ENCODE results near the gene TBC1D8.

TBC1D8 gene

GRCh38 chr2:101162561-101163330, 11.6 kb upstream of the TBC1D8 start:
- Histone ChIP-seq H2BK120ac (ENCODE audit: low read depth, low read length) (no peak overlapping the region), H4K8ac (ENCODE audit: low read depth, low read length) (no peak overlapping the region), H3K36me3 (replicated peaks in 1 of 2; ENCODE audit: control insufficient read depth in 2 of 2, insufficient read depth in 2 of 2, low read length in 2 of 2) (no peaks in the 10 kb centered on the region), H3K14ac (ENCODE audit: low read length) (no peak overlapping the region), H4K91ac (ENCODE audit: low read depth, low read length, poor library complexity) (no peak overlapping the region), H3K27ac (replicated peaks; ENCODE audit: low read length) (no peak overlapping the region), H2BK5ac (ENCODE audit: low read length) (no peak overlapping the region), H2AFZ (ENCODE audit: low read length) (no peak overlapping the region), H3K9me3 (replicated peaks in 1 of 2; ENCODE audit: control insufficient read depth in 2 of 2, insufficient read depth in 1 of 2, low read depth in 1 of 2, low read length in 2 of 2) (peaks cover 0 to 2% of the 10 kb centered on the region in 2 donors), H3K18ac (ENCODE audit: low read length) (no peak overlapping the region), H3K9ac (ENCODE audit: low read depth, low read length, poor library complexity) (no peak overlapping the region), H3K4ac (ENCODE audit: low read length) (no peak overlapping the region), H2AK5ac (ENCODE audit: low read depth, low read length) (no peak overlapping the region), H3K27me3 (ENCODE audit: control insufficient read depth in 3 of 3, insufficient read depth in 3 of 3, low read depth in 1 of 3, low read length in 3 of 3) (no peaks in the 10 kb centered on the region), H3K23ac (ENCODE audit: low read depth, low read length, poor library complexity) (no peak overlapping the region), H3K4me3 (ENCODE audit: low read length in 2 of 2) (no peak overlapping the region), H3K79me1 (ENCODE audit: low read depth, low read length) (no peaks in the 10 kb centered on the region), H2BK15ac (ENCODE audit: low read length) (no peak overlapping the region), H3K4me1 (ENCODE audit: control insufficient read depth in 2 of 2, insufficient read depth in 1 of 2, low read depth in 1 of 2, low read length in 2 of 2) (peaks cover 0 to 5% of the 10 kb centered on the region in 2 donors), H3K4me2 (ENCODE audit: insufficient read depth, low read length, poor library complexity, severe bottlenecking) (no peak overlapping the region), H2BK12ac (ENCODE audit: low read length) (no peak overlapping the region)
- WGBS, 2 donors (ENCODE audit: extremely low coverage in 2 of 2, insufficient read length in 2 of 2, insufficient replicate concordance in 1 of 2): no CpG with 5 or more reads among the region's 9 CpGs
- DNase-seq (ENCODE audit: low spot score): peak; percentile 17

DNA sequence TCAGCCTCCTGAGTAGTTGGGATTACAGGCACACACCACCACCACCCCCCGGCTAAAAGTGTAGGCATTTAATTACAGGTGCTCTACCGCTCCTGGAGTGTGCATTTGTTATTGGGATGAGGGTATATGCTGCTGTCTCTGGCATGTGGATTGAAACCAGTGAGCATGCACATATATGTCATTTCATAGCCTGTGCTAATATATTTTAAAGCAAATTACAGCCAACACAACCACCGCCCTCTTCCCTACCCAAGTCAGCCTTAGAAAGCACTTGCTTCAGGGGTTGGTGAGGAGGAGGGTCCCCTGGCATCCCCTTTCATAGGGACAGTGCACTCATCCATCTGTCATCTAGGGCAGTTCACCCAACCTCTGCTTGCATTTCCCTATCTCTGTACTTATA, 10.5 kb upstream of the TBC1D8 start:
- DNase-seq (ENCODE audit: low spot score): no peak
- Histone ChIP-seq H3K27me3 (ENCODE audit: control insufficient read depth in 3 of 3, insufficient read depth in 3 of 3, low read depth in 1 of 3, low read length in 3 of 3) (no peaks in the 10 kb centered on the region), H2AK5ac (ENCODE audit: low read depth, low read length) (no peak overlapping the region), H3K36me3 (replicated peaks in 1 of 2; ENCODE audit: control insufficient read depth in 2 of 2, insufficient read depth in 2 of 2, low read length in 2 of 2) (no peaks in the 10 kb centered on the region), H3K79me1 (ENCODE audit: low read depth, low read length) (no peaks in the 10 kb centered on the region), H2BK120ac (ENCODE audit: low read depth, low read length) (no peak overlapping the region), H2BK12ac (ENCODE audit: low read length) (no peak overlapping the region), H3K4me1 (ENCODE audit: control insufficient read depth in 2 of 2, insufficient read depth in 1 of 2, low read depth in 1 of 2, low read length in 2 of 2) (peaks cover 0 to 5% of the 10 kb centered on the region in 2 donors), H4K8ac (ENCODE audit: low read depth, low read length) (no peak overlapping the region), H3K4ac (ENCODE audit: low read length) (no peak overlapping the region), H4K91ac (ENCODE audit: low read depth, low read length, poor library complexity) (no peak overlapping the region), H3K4me2 (ENCODE audit: insufficient read depth, low read length, poor library complexity, severe bottlenecking) (no peak overlapping the region), H3K23ac (ENCODE audit: low read depth, low read length, poor library complexity) (no peak overlapping the region), H2BK15ac (ENCODE audit: low read length) (no peak overlapping the region), H3K14ac (ENCODE audit: low read length) (no peak overlapping the region), H2BK5ac (ENCODE audit: low read length) (no peak overlapping the region), H3K18ac (ENCODE audit: low read length) (no peak overlapping the region), H3K4me3 (ENCODE audit: low read length in 2 of 2) (no peak overlapping the region), H3K27ac (replicated peaks; ENCODE audit: low read length) (no peak overlapping the region), H2AFZ (ENCODE audit: low read length) (peak overlapping the region; percentile 17), H3K9me3 (replicated peaks in 1 of 2; ENCODE audit: control insufficient read depth in 2 of 2, insufficient read depth in 1 of 2, low read depth in 1 of 2, low read length in 2 of 2) (peaks cover 0 to 2% of the 10 kb centered on the region in 2 donors), H3K9ac (ENCODE audit: low read depth, low read length, poor library complexity) (no peak overlapping the region)
- WGBS, 2 donors (ENCODE audit: extremely low coverage in 2 of 2, insufficient read length in 2 of 2, insufficient replicate concordance in 1 of 2): no CpG with 5 or more reads among the region's 3 CpGs

DNA sequence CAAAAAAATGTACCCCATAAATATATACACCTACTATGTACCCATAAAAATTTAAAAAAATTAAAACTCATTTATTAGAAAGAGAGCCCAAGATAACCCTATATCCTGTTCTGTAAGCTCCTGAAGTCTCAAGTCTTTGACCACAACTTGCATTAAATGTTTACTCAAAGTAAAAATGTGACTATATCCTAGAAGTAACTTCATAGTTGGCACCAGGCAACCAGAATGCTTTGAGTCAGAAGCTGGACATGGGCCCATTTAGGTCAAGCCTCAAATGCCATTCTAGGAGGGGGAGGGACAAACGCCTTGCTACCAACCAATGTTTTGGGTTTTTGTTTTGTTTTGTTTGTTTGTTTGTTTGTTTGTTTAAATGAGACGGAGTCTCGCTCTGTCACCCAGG, 9.3 kb upstream of the TBC1D8 start:
- Histone ChIP-seq H2BK15ac (ENCODE audit: low read length) (no peak overlapping the region), H3K4me3 (ENCODE audit: low read length in 2 of 2) (no peak overlapping the region), H2BK5ac (ENCODE audit: low read length) (no peak overlapping the region), H2AK5ac (ENCODE audit: low read depth, low read length) (no peak overlapping the region), H3K9me3 (replicated peaks in 1 of 2; ENCODE audit: control insufficient read depth in 2 of 2, insufficient read depth in 1 of 2, low read depth in 1 of 2, low read length in 2 of 2) (peaks cover 0 to 2% of the 10 kb centered on the region in 2 donors), H3K18ac (ENCODE audit: low read length) (no peak overlapping the region), H3K4me1 (ENCODE audit: control insufficient read depth in 2 of 2, insufficient read depth in 1 of 2, low read depth in 1 of 2, low read length in 2 of 2) (peaks cover 0 to 5% of the 10 kb centered on the region in 2 donors), H3K79me1 (ENCODE audit: low read depth, low read length) (no peaks in the 10 kb centered on the region), H3K36me3 (replicated peaks in 1 of 2; ENCODE audit: control insufficient read depth in 2 of 2, insufficient read depth in 2 of 2, low read length in 2 of 2) (no peaks in the 10 kb centered on the region), H3K27me3 (ENCODE audit: control insufficient read depth in 3 of 3, insufficient read depth in 3 of 3, low read depth in 1 of 3, low read length in 3 of 3) (no peaks in the 10 kb centered on the region), H2AFZ (ENCODE audit: low read length) (no peak overlapping the region), H3K4me2 (ENCODE audit: insufficient read depth, low read length, poor library complexity, severe bottlenecking) (no peak overlapping the region), H3K23ac (ENCODE audit: low read depth, low read length, poor library complexity) (no peak overlapping the region), H3K9ac (ENCODE audit: low read depth, low read length, poor library complexity) (no peak overlapping the region), H4K91ac (ENCODE audit: low read depth, low read length, poor library complexity) (no peak overlapping the region), H3K27ac (replicated peaks; ENCODE audit: low read length) (no peak overlapping the region), H2BK120ac (ENCODE audit: low read depth, low read length) (no peak overlapping the region), H4K8ac (ENCODE audit: low read depth, low read length) (no peak overlapping the region), H2BK12ac (ENCODE audit: low read length) (no peak overlapping the region), H3K14ac (ENCODE audit: low read length) (no peak overlapping the region), H3K4ac (ENCODE audit: low read length) (no peak overlapping the region)
- WGBS, 2 donors (ENCODE audit: extremely low coverage in 2 of 2, insufficient read length in 2 of 2, insufficient replicate concordance in 1 of 2): no CpG with 5 or more reads among the region's 3 CpGs
- no peak for DNase-seq (ENCODE audit: low spot score)

GRCh38 chr2:101159526-101159925, 8.3 kb upstream of the TBC1D8 start:
- Histone ChIP-seq H2BK120ac (ENCODE audit: low read depth, low read length) (no peak overlapping the region), H4K8ac (ENCODE audit: low read depth, low read length) (no peak overlapping the region), H3K79me1 (ENCODE audit: low read depth, low read length) (no peaks in the 10 kb centered on the region), H3K23ac (ENCODE audit: low read depth, low read length, poor library complexity) (no peak overlapping the region), H2BK15ac (ENCODE audit: low read length) (no peak overlapping the region), H3K14ac (ENCODE audit: low read length) (no peak overlapping the region), H3K4me3 (ENCODE audit: low read length in 2 of 2) (no peak overlapping the region), H4K91ac (ENCODE audit: low read depth, low read length, poor library complexity) (no peak overlapping the region), H2AFZ (ENCODE audit: low read length) (no peak overlapping the region), H2AK5ac (ENCODE audit: low read depth, low read length) (no peak overlapping the region), H3K4me1 (ENCODE audit: control insufficient read depth in 2 of 2, insufficient read depth in 1 of 2, low read depth in 1 of 2, low read length in 2 of 2) (peaks cover 0 to 5% of the 10 kb centered on the region in 2 donors), H3K4ac (ENCODE audit: low read length) (no peak overlapping the region), H3K36me3 (replicated peaks in 1 of 2; ENCODE audit: control insufficient read depth in 2 of 2, insufficient read depth in 2 of 2, low read length in 2 of 2) (no peaks in the 10 kb centered on the region), H3K9ac (ENCODE audit: low read depth, low read length, poor library complexity) (no peak overlapping the region), H3K18ac (ENCODE audit: low read length) (no peak overlapping the region), H2BK12ac (ENCODE audit: low read length) (no peak overlapping the region), H2BK5ac (ENCODE audit: low read length) (no peak overlapping the region), H3K9me3 (replicated peaks in 1 of 2; ENCODE audit: control insufficient read depth in 2 of 2, insufficient read depth in 1 of 2, low read depth in 1 of 2, low read length in 2 of 2) (peaks cover 0 to 2% of the 10 kb centered on the region in 2 donors), H3K27me3 (ENCODE audit: control insufficient read depth in 3 of 3, insufficient read depth in 3 of 3, low read depth in 1 of 3, low read length in 3 of 3) (peaks cover 0 to 6% (median 4%) of the 10 kb centered on the region in 3 experiments), H3K4me2 (ENCODE audit: insufficient read depth, low read length, poor library complexity, severe bottlenecking) (no peak overlapping the region), H3K27ac (replicated peaks; ENCODE audit: low read length) (no peak overlapping the region)
- DNase-seq (ENCODE audit: low spot score): no peak
- no CpG with 5 or more reads among the region's 2 CpGs for WGBS, 2 donors (ENCODE audit: extremely low coverage in 2 of 2, insufficient read length in 2 of 2, insufficient replicate concordance in 1 of 2)

Measured in neuronal stem cell (in vitro differentiated cells).